Medulla oblongata (tissue), 1 donor: Measurements from ENCODE around the gene GRPR.

Experiments used
- DNase-seq: peaks from one replicate; pipeline ENCODE4 v3.0.0-alpha.2; 2015; ENCODE audit errors: extremely low spot score

The GRPR gene

GRCh38 chrX:16123222-16123786 lies at the start of gene GRPR:
Gene GRPR, plus strand, starts transcription at chrX:16123565. Its CDS starts 389 bp downstream, at chrX:16123954.
- peak; percentile 70 for DNase-seq

GRCh38 chrX:16075087-16075486 lies 48.3 kb upstream of the GRPR start:
- DNase-seq, result no peak

- no peak for DNase-seq
These were observed 46.5 kb upstream of the GRPR start for GRCh38 chrX:16076834-16077233.

GRCh38 chrX:16077811-16078210 lies 45.6 kb upstream of the GRPR start:
- DNase-seq, result no peak

- DNase-seq, result no peak
These were observed 42.0 kb upstream of the GRPR start for GRCh38 chrX:16081357-16081756.

- no peak for DNase-seq
These were observed 40.8 kb upstream of the GRPR start for GRCh38 chrX:16082470-16083085.

GRCh38 chrX:16087076-16087475 lies 36.3 kb upstream of the GRPR start:
- DNase-seq, result no peak

- DNase-seq, result no peak
These were observed 34.3 kb upstream of the GRPR start for GRCh38 chrX:16089086-16089485.

GRCh38 chrX:16096141-16096540 lies 27.2 kb upstream of the GRPR start:
- no peak for DNase-seq

- no peak for DNase-seq
These were observed 22.7 kb upstream of the GRPR start for GRCh38 chrX:16100673-16101072.

- DNase-seq, result no peak
These were observed 21.8 kb upstream of the GRPR start for GRCh38 chrX:16101581-16101980.

GRCh38 chrX:16103625-16104024 lies 19.7 kb upstream of the GRPR start:
- no peak for DNase-seq

- DNase-seq, result no peak
These were observed 10.9 kb upstream of the GRPR start for GRCh38 chrX:16112428-16112827.

GRCh38 chrX:16113978-16114565 lies 9.3 kb upstream of the GRPR start:
- DNase-seq, result no peak

- DNase-seq, result no peak
These were observed 8.8 kb upstream of the GRPR start for GRCh38 chrX:16114611-16115010.

GRCh38 chrX:16119353-16120220 lies 3.8 kb upstream of the GRPR start:
- no peak for DNase-seq

GRCh38 chrX:16120431-16120830 lies 2.9 kb upstream of the GRPR start:
- DNase-seq, result no peak

- no peak for DNase-seq
These were observed 836 bp downstream of the GRPR start for GRCh38 chrX:16124201-16124600.

GRCh38 chrX:16125520-16126149 lies 2.3 kb downstream of the GRPR start:
- DNase-seq, result no peak

GRCh38 chrX:16130707-16131106 lies 7.3 kb downstream of the GRPR start:
- no peak for DNase-seq

- DNase-seq, result no peak
These were observed 11.6 kb downstream of the GRPR start for GRCh38 chrX:16134936-16135335.

GRCh38 chrX:16136080-16136479 lies 12.7 kb downstream of the GRPR start:
- no peak for DNase-seq
